CD8-positive, alpha-beta memory T cell (primary cell): ENCODE results near the gene PLCD4. TPM values are rescaled to one million over a fixed set of nuclear protein-coding genes. Genes with fewer than 3 reads are reported as not detected.

Experiments used
- CTCF ChIA-PET: fragments of 350-600 bp; sonication (Branson Sonifier 250); formaldehyde crosslinking; loops from one replicate; lab custom pipeline; 2021; ENCODE audit warnings: antibody characterized with exemption; lab: Charles Lee
- POLR2A ChIA-PET: fragments of 350-600 bp; sonication (Branson Sonifier 250); formaldehyde crosslinking; loops from one replicate; lab custom pipeline; 2021; ENCODE audit warnings: antibody characterized with exemption; lab: Charles Lee
- DNase-seq, 5 donors: peaks; one replicate each; pipeline versions ENCODE4 v3.0.0 to v3.0.0-alpha.2; 2020 to 2022; ENCODE audit warnings: mixed read lengths in 1 of 5
- H3K27ac ChIP-seq: one replicate; pipeline ENCODE4 v1.7.0; 2013; ENCODE audit warnings: low read depth, mild to moderate bottlenecking, low read length, moderate library complexity
- H3K27me3 ChIP-seq: 2 replicates; pipeline ENCODE4 v1.7.0; 2013; ENCODE audit warnings: low read length, mild to moderate bottlenecking; ENCODE audit not compliant: insufficient read depth, poor library complexity, severe bottlenecking
- H3K36me3 ChIP-seq: 2 replicates; pipeline ENCODE4 v1.7.0; 2013; ENCODE audit warnings: mild to moderate bottlenecking, low read length, moderate library complexity; ENCODE audit not compliant: insufficient read depth
- H3K4me1 ChIP-seq: 2 replicates; pipeline ENCODE4 v1.7.0; 2013; ENCODE audit warnings: mild to moderate bottlenecking, low read length, moderate library complexity; ENCODE audit not compliant: insufficient read depth
- H3K4me3 ChIP-seq: 2 replicates; pipeline ENCODE4 v1.7.0; 2013; ENCODE audit warnings: mild to moderate bottlenecking, low read length
- H3K9me3 ChIP-seq: 2 replicates; pipeline ENCODE4 v1.7.0; 2013; ENCODE audit warnings: mild to moderate bottlenecking, low read length
- H3K27ac Mint-ChIP-seq, 8 donors: one replicate each; pipeline ENCODE4 v1.8.0; 2020 to 2021; ENCODE audit warnings: mixed read lengths in 8 of 8, mild to moderate bottlenecking in 6 of 8, inconsistent platforms in 3 of 8, moderate library complexity in 3 of 8
- H3K27me3 Mint-ChIP-seq, 2 donors: one replicate each; pipeline ENCODE4 v1.8.0; 2020 to 2021; ENCODE audit warnings: mixed read lengths in 2 of 2, mild to moderate bottlenecking in 1 of 2, moderate library complexity in 1 of 2
- H3K36me3 Mint-ChIP-seq, 3 donors: one replicate each; pipeline ENCODE4 v1.8.0; 2020 to 2021; ENCODE audit warnings: mixed read lengths in 3 of 3, inconsistent platforms in 1 of 3, mild to moderate bottlenecking in 1 of 3
- H3K4me1 Mint-ChIP-seq, 3 donors: one replicate each; pipeline ENCODE4 v1.8.0; 2020 to 2021; ENCODE audit warnings: mixed read lengths in 3 of 3, inconsistent platforms in 1 of 3, mild to moderate bottlenecking in 1 of 3
- H3K4me3 Mint-ChIP-seq, 7 donors: one replicate each; pipeline ENCODE4 v1.8.0; 2020 to 2021; ENCODE audit warnings: mixed read lengths in 7 of 7, mild to moderate bottlenecking in 6 of 7, moderate library complexity in 4 of 7, inconsistent platforms in 2 of 7
- H3K9me3 Mint-ChIP-seq, 5 donors: one replicate each; pipeline ENCODE4 v1.8.0; 2020 to 2022; ENCODE audit warnings: mixed read lengths in 5 of 5, mild to moderate bottlenecking in 3 of 5, moderate library complexity in 2 of 5, inconsistent platforms in 1 of 5
- polyA plus RNA-seq: library from polyadenylated mRNA; unstranded; fragments of 300-500 nt; fragmentation: Illumina TruSeq; gene quantifications from one replicate; pipeline ENCODE4 v1.2.3, GENCODE V29; 2021
- total RNA-seq, 2 experiments: library from RNA; stranded (reverse); gene quantifications; one replicate each; pipeline ENCODE4 v1.2.3, GENCODE V29; 2021

Gene PLCD4
- total and polyA plus RNA-seq, 3 experiments from 2014 or later = 0.16 to 0.49 TPM; not detected in 1

- peak; percentile 47 to 69 (median 62) for DNase-seq
- H3K27me3 Mint-ChIP-seq = no peaks in the 10 kb centered on the region
- Histone ChIP-seq H3K4me3 (peak overlapping the region; percentile 93), H3K27me3 (no peaks in the 10 kb centered on the region), H3K27ac (peak overlapping the region; percentile 97), H3K9me3 (no peaks in the 10 kb centered on the region), H3K4me1 (peaks cover 36% of the 10 kb centered on the region), H3K36me3 (peaks cover under 1% of the 10 kb centered on the region)
- no peaks in the 10 kb centered on the region for H3K9me3 Mint-ChIP-seq
- peak overlapping the region; percentile 91 to 99 (median 98) for H3K4me3 Mint-ChIP-seq
- ChIA-PET POLR2A (no interaction called here), CTCF (no interaction called here)
- H3K36me3 Mint-ChIP-seq = peaks cover 0 to 55% (median 4%) of the 10 kb centered on the region in 3 donors
- peak overlapping the region; percentile 92 to 100 (median 100) for H3K27ac Mint-ChIP-seq
- H3K4me1 Mint-ChIP-seq = peaks cover 47 to 69% (median 69%) of the 10 kb centered on the region in 3 donors
Measured at GRCh38 chr2:218569038-218569431, 38.7 kb upstream of the PLCD4 start.

GRCh38 chr2:218569661-218570500, 37.8 kb upstream of the PLCD4 start:
- H3K4me1 Mint-ChIP-seq = peaks cover 47 to 72% (median 63%) of the 10 kb centered on the region in 3 donors

GRCh38 chr2:218570850-218571249, 36.8 kb upstream of the PLCD4 start:
- Histone ChIP-seq H3K36me3 (peaks cover 7% of the 10 kb centered on the region), H3K9me3 (no peaks in the 10 kb centered on the region), H3K4me3 (peak overlapping the region; percentile 93), H3K27ac (peak overlapping the region; percentile 97), H3K4me1 (peaks cover 39% of the 10 kb centered on the region), H3K27me3 (no peaks in the 10 kb centered on the region)
- Mint-ChIP-seq H3K9me3 (no peaks in the 10 kb centered on the region), H3K36me3 (peaks cover 0 to 57% (median 4%) of the 10 kb centered on the region in 3 donors), H3K27me3 (no peaks in the 10 kb centered on the region), H3K4me3 (peak overlapping the region; percentile 71 to 99 (median 97)), H3K4me1 (peaks cover 49 to 79% (median 67%) of the 10 kb centered on the region in 3 donors), H3K27ac (peak overlapping the region; percentile 92 to 100 (median 100))
- POLR2A ChIA-PET = no interaction called here
- DNase-seq = no peak
- CTCF ChIA-PET = interaction anchor here (0.7 kb wide), 2 partner anchors 9 to 12 kb away, joined by 3 read pairs; no protein-coding TSS in a partner anchor

More at GRCh38 chr2:218569661-218570500, 37.8 kb upstream of the PLCD4 start:
- DNase-seq = peak in 1 of 5 donors; percentile 6
- Mint-ChIP-seq H3K27ac (peak overlapping the region; percentile 92 to 100 (median 100)), H3K9me3 (no peaks in the 10 kb centered on the region), H3K4me3 (peak overlapping the region; percentile 91 to 99 (median 98)), H3K36me3 (peaks cover 0 to 57% (median 4%) of the 10 kb centered on the region in 3 donors), H3K27me3 (no peaks in the 10 kb centered on the region)
- ChIA-PET CTCF (interaction anchor here (0.7 kb wide), 1 partner anchor 13 kb away, joined by 3 read pairs; no protein-coding TSS in a partner anchor), POLR2A (interaction anchor here (0.7 kb wide), 1 partner anchor 29 kb away, joined by 3 read pairs; no protein-coding TSS in a partner anchor)
- H3K27ac ChIP-seq = peak overlapping the region; percentile 97
- peak overlapping the region; percentile 93 for H3K4me3 ChIP-seq
- H3K36me3 ChIP-seq = peaks cover 7% of the 10 kb centered on the region
- H3K27me3 ChIP-seq = no peaks in the 10 kb centered on the region
- no peaks in the 10 kb centered on the region for H3K9me3 ChIP-seq
- peaks cover 36% of the 10 kb centered on the region for H3K4me1 ChIP-seq

GRCh38 chr2:218576854-218577253, 30.8 kb upstream of the PLCD4 start:
- Mint-ChIP-seq H3K4me1 (peaks cover 31 to 69% (median 52%) of the 10 kb centered on the region in 3 donors), H3K27me3 (no peaks in the 10 kb centered on the region), H3K27ac (peak overlapping the region in 2 of 8 donors; percentile 20 to 72), H3K36me3 (peaks cover 0 to 52% (median 1%) of the 10 kb centered on the region in 3 donors), H3K9me3 (no peaks in the 10 kb centered on the region), H3K4me3 (no peak overlapping the region)
- Histone ChIP-seq H3K4me1 (peaks cover 9% of the 10 kb centered on the region), H3K9me3 (no peaks in the 10 kb centered on the region), H3K27me3 (no peaks in the 10 kb centered on the region), H3K4me3 (no peak overlapping the region), H3K27ac (no peak overlapping the region), H3K36me3 (peaks cover 21% of the 10 kb centered on the region)
- DNase-seq = no peak
- POLR2A ChIA-PET = interaction anchor here (0.6 to 0.8 kb wide), 2 partner anchors 31 to 83 kb away, joined by 5 to 6 read pairs; partner anchors contain the start of gene PLCD4
- CTCF ChIA-PET = no interaction called here

- no peak overlapping the region for H3K4me3 ChIP-seq
Measured at GRCh38 chr2:218577482-218578220, 30.0 kb upstream of the PLCD4 start.

GRCh38 chr2:218578272-218578877, 29.3 kb upstream of the PLCD4 start:
- POLR2A ChIA-PET = no interaction called here
- Mint-ChIP-seq H3K4me3 (no peak overlapping the region), H3K9me3 (no peaks in the 10 kb centered on the region), H3K36me3 (peaks cover 0 to 56% (median 11%) of the 10 kb centered on the region in 3 donors), H3K4me1 (peaks cover 29 to 62% (median 40%) of the 10 kb centered on the region in 3 donors), H3K27me3 (no peaks in the 10 kb centered on the region), H3K27ac (peak overlapping the region in 1 of 8 donors; percentile 10)
- Histone ChIP-seq H3K9me3 (no peaks in the 10 kb centered on the region), H3K27me3 (no peaks in the 10 kb centered on the region), H3K27ac (no peak overlapping the region), H3K4me1 (peaks cover 9% of the 10 kb centered on the region), H3K4me3 (no peak overlapping the region), H3K36me3 (peaks cover 32% of the 10 kb centered on the region)
- no peak for DNase-seq
- CTCF ChIA-PET = no interaction called here

More at GRCh38 chr2:218577482-218578220, 30.0 kb upstream of the PLCD4 start:
- ChIA-PET CTCF (no interaction called here), POLR2A (interaction anchor here (0.6 to 0.8 kb wide), 2 partner anchors 30 to 83 kb away, joined by 5 to 6 read pairs; partner anchors contain the start of gene PLCD4)
- no peaks in the 10 kb centered on the region for H3K27me3 ChIP-seq
- Mint-ChIP-seq H3K27me3 (no peaks in the 10 kb centered on the region), H3K4me3 (no peak overlapping the region), H3K4me1 (peaks cover 29 to 67% (median 45%) of the 10 kb centered on the region in 3 donors), H3K36me3 (peaks cover 0 to 53% (median 4%) of the 10 kb centered on the region in 3 donors), H3K27ac (peak overlapping the region in 5 of 8 donors; percentile 33 to 66 (median 52)), H3K9me3 (no peaks in the 10 kb centered on the region)
- peaks cover 9% of the 10 kb centered on the region for H3K4me1 ChIP-seq
- peaks cover 25% of the 10 kb centered on the region for H3K36me3 ChIP-seq
- no peak for DNase-seq
- no peak overlapping the region for H3K27ac ChIP-seq
- H3K9me3 ChIP-seq = no peaks in the 10 kb centered on the region

- Histone ChIP-seq H3K4me1 (no peaks in the 10 kb centered on the region), H3K27me3 (no peaks in the 10 kb centered on the region), H3K36me3 (peaks cover 44% of the 10 kb centered on the region), H3K9me3 (no peaks in the 10 kb centered on the region), H3K4me3 (no peak overlapping the region), H3K27ac (no peak overlapping the region)
- Mint-ChIP-seq H3K4me1 (peaks cover 18 to 32% (median 26%) of the 10 kb centered on the region in 3 donors), H3K9me3 (no peaks in the 10 kb centered on the region), H3K27me3 (peaks cover 0 to 3% of the 10 kb centered on the region in 2 donors), H3K36me3 (peaks cover 0 to 72% (median 19%) of the 10 kb centered on the region in 3 donors), H3K4me3 (no peak overlapping the region), H3K27ac (no peak overlapping the region)
- no peak for DNase-seq
- ChIA-PET CTCF (interaction anchor here (1.2 kb wide), 1 partner anchor 12 kb away, joined by 3 read pairs; no protein-coding TSS in a partner anchor), POLR2A (no interaction called here)
Measured at GRCh38 chr2:218582076-218582475, 25.6 kb upstream of the PLCD4 start.
